Endothelial cell of umbilical vein (primary cell): ENCODE measurements around the gene SELPLG. TPM values are rescaled to one million over a fixed set of nuclear protein-coding genes. Genes with fewer than 3 reads are reported as not detected.
A peak's percentile ranks its signal among the peaks of the same experiment; 100 is the strongest.

ENCODE experiments used
- BruUV-seq: library from RNA; stranded (reverse); fragments of 400-500 nt; replicated peaks from 2 replicates; lab custom pipeline; 2021; lab: Mats Ljungman, UMichigan
- CTCF ChIA-PET: fragments of 300-600, 350-600 bp; sonication (Branson Sonifier 250); formaldehyde crosslinking; loops from one replicate; lab custom pipeline; 2021; ENCODE audit warnings: antibody characterized with exemption, inconsistent platforms; lab: Charles Lee
- POLR2A ChIA-PET: fragments of 300-600, 350-600 bp; sonication (Branson Sonifier 250); formaldehyde crosslinking; loops from one replicate; lab custom pipeline; 2021; ENCODE audit warnings: antibody characterized with exemption, inconsistent platforms; lab: Charles Lee
- DNase-seq: peaks from one replicate; pipeline ENCODE4 v3.0.0-alpha.2; 2011; ENCODE audit warnings: low read depth, low spot score
- FAIRE-seq: peaks from 2 replicates; lab custom pipeline; 2011; peaks lifted over from hg19 to GRCh38; lab: Jason Lieb, UNC
- H2AFZ ChIP-seq: 2 replicates; pipeline ENCODE4 v1.6.0; 2012; ENCODE audit warnings: low read depth, low read length, control low read depth, inconsistent platforms
- H3K27ac ChIP-seq: 2 replicates; pipeline ENCODE4 v1.5.1; 2011; ENCODE audit warnings: low read depth, mild to moderate bottlenecking, control low read depth, low read length, moderate library complexity; ENCODE audit not compliant: insufficient read depth
- H3K27me3 ChIP-seq, 2 experiments: 2 replicates each; pipeline versions ENCODE4 v1.6.0 to v1.6.1; 2011; ENCODE audit warnings: low read length in 2 of 2, mixed read lengths in 1 of 2; ENCODE audit not compliant: control insufficient read depth in 2 of 2, insufficient read depth in 2 of 2
- H3K36me3 ChIP-seq, 2 experiments: 2 replicates in 1 of 2; 3 replicates in 1 of 2; pipeline ENCODE4 v1.5.1; 2011; ENCODE audit warnings: low read length in 2 of 2, mild to moderate bottlenecking in 1 of 2, moderate library complexity in 1 of 2; ENCODE audit not compliant: control insufficient read depth in 2 of 2, insufficient read depth in 2 of 2; ENCODE audit errors: extremely low read depth in 1 of 2
- H3K4me1 ChIP-seq: 3 replicates; pipeline ENCODE4 v1.5.1; 2011; ENCODE audit warnings: mild to moderate bottlenecking, low read length; ENCODE audit not compliant: control insufficient read depth, insufficient read depth; ENCODE audit errors: extremely low read depth
- H3K4me2 ChIP-seq: 2 replicates; pipeline ENCODE4 v1.6.1; 2011; ENCODE audit warnings: low read length, control low read depth, mixed read lengths; ENCODE audit not compliant: insufficient read depth
- H3K4me3 ChIP-seq, 3 experiments: fragments of 200-600 bp in 1 of 3; sonication (generic), shearing (Covaris generic) in 1 of 3; replicated peaks in 1 of 3; 2 replicates each; pipeline ENCODE4 v1.5.1; 2011 to 2016; ENCODE audit warnings: control low read depth in 3 of 3, low read length in 3 of 3, mild to moderate bottlenecking in 2 of 3, inconsistent platforms in 1 of 3, low read depth in 1 of 3, moderate library complexity in 1 of 3; ENCODE audit not compliant: insufficient read depth in 1 of 3
- H3K79me2 ChIP-seq: 2 replicates; pipeline ENCODE4 v1.6.0; 2012; ENCODE audit warnings: low read length, inconsistent platforms; ENCODE audit not compliant: control insufficient read depth, insufficient read depth
- H3K9ac ChIP-seq: replicated peaks from 2 replicates; pipeline ENCODE3; 2011; ENCODE audit warnings: low read length, control low read depth; ENCODE audit not compliant: insufficient read depth; ENCODE audit errors: extremely low read depth
- H3K9me1 ChIP-seq: replicated peaks from 3 replicates; pipeline ENCODE4 v1.6.0; 2011; ENCODE audit warnings: mild to moderate bottlenecking, low read length; ENCODE audit not compliant: control insufficient read depth, insufficient read depth; ENCODE audit errors: extremely low read depth
- H3K9me3 ChIP-seq: replicated peaks from 2 replicates; pipeline ENCODE4 v1.5.1; 2012; ENCODE audit warnings: low read length, inconsistent platforms; ENCODE audit not compliant: control insufficient read depth, insufficient read depth
- H4K20me1 ChIP-seq: replicated peaks from 2 replicates; pipeline ENCODE3; 2011; ENCODE audit warnings: mild to moderate bottlenecking, low read length; ENCODE audit not compliant: control insufficient read depth, insufficient read depth; ENCODE audit errors: extremely low read depth
- GATA2 ChIP-seq: IDR thresholded peaks from 2 replicates; pipeline ENCODE4 v1.7.0; 2011; ENCODE audit warnings: low read depth, mild to moderate bottlenecking, moderate library complexity, mixed read lengths, low read length; ENCODE audit not compliant: insufficient read length, insufficient read depth
- JUN ChIP-seq: IDR thresholded peaks from 2 replicates; pipeline ENCODE4 v1.6.1; 2011; ENCODE audit warnings: borderline replicate concordance, low read depth; ENCODE audit not compliant: insufficient read length, insufficient read depth
- MAX ChIP-seq: IDR thresholded peaks from 2 replicates; pipeline ENCODE4 v1.6.1; 2011; ENCODE audit not compliant: insufficient read depth, insufficient read length
- MYC ChIP-seq: IDR thresholded peaks from one replicate; pipeline ENCODE4 v1.6.1; 2011; ENCODE audit warnings: mild to moderate bottlenecking, low read depth, low read length
- POLR2AphosphoS5 ChIP-seq: IDR thresholded peaks from 2 replicates; pipeline ENCODE4 v1.6.1; 2012; ENCODE audit warnings: low read depth, mild to moderate bottlenecking, control low read depth, low read length, moderate library complexity; ENCODE audit not compliant: insufficient read depth
- dilution Hi-C: fragments of 300-500 bp; cut with MboI; formaldehyde crosslinking; loops from one replicate; pipeline ENCODE4 v1.15.0; 2019; ENCODE audit warnings: low sequenced_read_pairs; ENCODE audit not compliant: extremely low pct_ligation_motif_present
- intact Hi-C: fragments of 100-400 bp; cut with micrococcal nuclease; formaldehyde crosslinking; loops from one replicate; pipeline ENCODE4 v1.10.0; 2022
- polyA plus RNA-seq, 4 experiments: library from polyadenylated mRNA; depleted of rRNA in 3 of 4; stranded (reverse) in 3 of 4; unstranded in 1 of 4; fragments of >200 nt; gene quantifications; 2 replicates each; pipeline versions ENCODE4 v1.2.1 to v1.2.3, GENCODE V29; 2011 to 2012; ENCODE audit warnings: missing spikeins in 1 of 4
- total RNA-seq: library from RNA; stranded (reverse); gene quantifications from 2 replicates; pipeline ENCODE4 v1.2.3, GENCODE V29; 2021

Gene SELPLG
- total and polyA plus RNA-seq, 2 donors (not counting 3 experiments of a cell fraction or from before 2014, with no cell fraction given): 1.0 to 1.2 TPM

GRCh38 chr12:108649669-108650068, 16.0 kb upstream of the SELPLG start:
- peaks cover 48% of the 10 kb centered on the region for H3K4me1 ChIP-seq
- DNase-seq (peak; percentile 76), FAIRE-seq (peak; percentile 59)
- no peak overlapping the region for H3K9ac ChIP-seq
- H3K9me1 ChIP-seq: no peaks in the 10 kb centered on the region
- H4K20me1 ChIP-seq: no peaks in the 10 kb centered on the region
- intact Hi-C loops: loop anchor here (5.0 kb wide), 1 partner anchor 203 kb away; no protein-coding TSS in a partner anchor
- H3K4me3 ChIP-seq: no peak overlapping the region
- no peaks in the 10 kb centered on the region for H3K9me3 ChIP-seq
- peak overlapping the region; percentile 10 for H3K4me2 ChIP-seq
- ChIA-PET CTCF (interaction anchor here (0.9 to 3.5 kb wide), 8 partner anchors 9 to 301 kb away, joined by 3 to 18 read pairs (median 5); no protein-coding TSS in a partner anchor), POLR2A (no interaction called here)
- TF ChIP-seq GATA2 (peak; percentile 26), POLR2AphosphoS5 (no peak)
- no peaks in the 10 kb centered on the region for H3K27me3 ChIP-seq
- H2AFZ ChIP-seq: no peak overlapping the region
- peak overlapping the region; percentile 14 for H3K27ac ChIP-seq
- H3K36me3 ChIP-seq: peaks cover 14 to 22% of the 10 kb centered on the region in 2 experiments
- no peaks in the 10 kb centered on the region for H3K79me2 ChIP-seq
- dilution Hi-C loops: loop anchor here (25.0 kb wide), 1 partner anchor 188 kb away; no protein-coding TSS in a partner anchor
- no TSS peak for BruUV-seq

GRCh38 chr12:108649126-108649525, 15.4 kb upstream of the SELPLG start:
- DNase-seq: no peak
- TF ChIP-seq MAX (no peak), MYC (no peak), POLR2AphosphoS5 (no peak), JUN (peak; percentile 8)
- no peaks in the 10 kb centered on the region for H4K20me1 ChIP-seq
- H3K27me3 ChIP-seq: no peaks in the 10 kb centered on the region
- peaks cover 14 to 22% of the 10 kb centered on the region in 2 experiments for H3K36me3 ChIP-seq
- no peak for FAIRE-seq
- H3K9me3 ChIP-seq: no peaks in the 10 kb centered on the region
- peak overlapping the region; percentile 14 for H3K27ac ChIP-seq
- intact Hi-C loops (loop anchor here (5.0 kb wide), 1 partner anchor 203 kb away; no protein-coding TSS in a partner anchor), dilution Hi-C loops (no loop called here)
- CTCF ChIA-PET: interaction anchor here (0.9 to 3.5 kb wide), 8 partner anchors 8 to 302 kb away, joined by 3 to 18 read pairs (median 5); no protein-coding TSS in a partner anchor
- no peak overlapping the region for H3K4me3 ChIP-seq
- no peak overlapping the region for H3K4me2 ChIP-seq
- no peak overlapping the region for H2AFZ ChIP-seq
- POLR2A ChIA-PET: no interaction called here
- H3K9ac ChIP-seq: no peak overlapping the region
- no peaks in the 10 kb centered on the region for H3K79me2 ChIP-seq
- BruUV-seq: no TSS peak
- H3K9me1 ChIP-seq: no peaks in the 10 kb centered on the region
- H3K4me1 ChIP-seq: peaks cover 53% of the 10 kb centered on the region
